T-helper 17 cell (primary cell): ENCODE measurements around the gene INPP5J. TPM values are rescaled to one million over a fixed set of nuclear protein-coding genes. Genes with fewer than 3 reads are reported as not detected.
A peak's percentile ranks its signal among the peaks of the same experiment; 100 is the strongest.

Source experiments
- ATAC-seq: fragments of 150-1000 bp; cut with Tn5 transposase; 2 replicates; pipeline ENCODE4 v1.10.0; 2021; ENCODE audit warnings: mild to moderate bottlenecking, moderate library complexity
- DNase-seq, 3 donors: peaks; one replicate each; pipeline versions ENCODE4 v3.0.0 to v3.0.0-alpha.2; 2020 to 2021
- H3K9me3 ChIP-seq: one replicate; pipeline ENCODE4 v1.7.0; 2013; ENCODE audit warnings: low read length, mild to moderate bottlenecking; ENCODE audit not compliant: control insufficient read depth, poor library complexity, severe bottlenecking
- H3K27ac Mint-ChIP-seq: one replicate; pipeline ENCODE4 v1.8.0; 2022; ENCODE audit warnings: mild to moderate bottlenecking, moderate library complexity, mixed read lengths
- H3K27me3 Mint-ChIP-seq: one replicate; pipeline ENCODE4 v1.8.0; 2022; ENCODE audit warnings: mixed read lengths
- H3K36me3 Mint-ChIP-seq: one replicate; pipeline ENCODE4 v1.8.0; 2022; ENCODE audit warnings: low read depth, mixed read lengths
- H3K4me1 Mint-ChIP-seq: one replicate; pipeline ENCODE4 v1.8.0; 2022; ENCODE audit warnings: mild to moderate bottlenecking, mixed read lengths
- H3K4me3 Mint-ChIP-seq: one replicate; pipeline ENCODE4 v1.8.0; 2022; ENCODE audit warnings: mild to moderate bottlenecking, moderate library complexity, mixed read lengths
- total RNA-seq, 4 donors: library from RNA in 2 of 4; stranded (reverse) in 2 of 4; gene quantifications; one replicate each; pipeline ENCODE4 v1.2.3 and lab custom pipeline; 2022 to 2026

INPP5J gene
- total RNA-seq, 2 donors from 2014 or later = 0.25 TPM; not detected in 1

GRCh38 chr22:31176923-31177322 is 54.2 kb downstream of the INPP5J start:
- ATAC-seq = no peak
- H3K9me3 ChIP-seq = no peaks in the 10 kb centered on the region
- no peaks in the 10 kb centered on the region for H3K27me3 Mint-ChIP-seq
- no peak for DNase-seq
- H3K27ac Mint-ChIP-seq = no peak overlapping the region
- H3K4me1 Mint-ChIP-seq = peaks cover 9% of the 10 kb centered on the region
- H3K4me3 Mint-ChIP-seq = no peak overlapping the region
- H3K36me3 Mint-ChIP-seq = no peaks in the 10 kb centered on the region

- H3K27me3 Mint-ChIP-seq = no peaks in the 10 kb centered on the region
- DNase-seq = no peak
- no peak overlapping the region for H3K27ac Mint-ChIP-seq
- H3K4me1 Mint-ChIP-seq = peaks cover 9% of the 10 kb centered on the region
- no peak overlapping the region for H3K4me3 Mint-ChIP-seq
- ATAC-seq = no peak
- H3K36me3 Mint-ChIP-seq = no peaks in the 10 kb centered on the region
- no peaks in the 10 kb centered on the region for H3K9me3 ChIP-seq
These were observed 54.8 kb downstream of the INPP5J start for GRCh38 chr22:31177420-31178162.

- H3K9me3 ChIP-seq = no peaks in the 10 kb centered on the region
- Mint-ChIP-seq H3K4me1 (peaks cover 4% of the 10 kb centered on the region), H3K27me3 (no peaks in the 10 kb centered on the region), H3K36me3 (no peaks in the 10 kb centered on the region), H3K4me3 (no peak overlapping the region), H3K27ac (peak overlapping the region; percentile 9)
- DNase-seq = no peak
- ATAC-seq = no peak
These were observed 56.1 kb downstream of the INPP5J start for GRCh38 chr22:31178859-31179258.

GRCh38 chr22:31179345-31179744 is 56.6 kb downstream of the INPP5J start:
- DNase-seq (no peak), ATAC-seq (no peak)
- no peaks in the 10 kb centered on the region for H3K36me3 Mint-ChIP-seq
- peak overlapping the region; percentile 9 for H3K27ac Mint-ChIP-seq
- peaks cover 2% of the 10 kb centered on the region for H3K4me1 Mint-ChIP-seq
- no peaks in the 10 kb centered on the region for H3K27me3 Mint-ChIP-seq
- H3K9me3 ChIP-seq = no peaks in the 10 kb centered on the region
- no peak overlapping the region for H3K4me3 Mint-ChIP-seq

GRCh38 chr22:31184015-31184414 is 61.2 kb downstream of the INPP5J start:
- peaks cover 4% of the 10 kb centered on the region for H3K4me1 Mint-ChIP-seq
- H3K9me3 ChIP-seq = no peaks in the 10 kb centered on the region
- no peaks in the 10 kb centered on the region for H3K36me3 Mint-ChIP-seq
- no peaks in the 10 kb centered on the region for H3K27me3 Mint-ChIP-seq
- ATAC-seq (no peak), DNase-seq (no peak)
- H3K27ac Mint-ChIP-seq = no peak overlapping the region
- no peak overlapping the region for H3K4me3 Mint-ChIP-seq

Other genes with a start within 250 kb of the INPP5J start
- gene MORC2, start 154.2 kb upstream of the INPP5J start, total RNA-seq = 10 to 100 TPM; 28.9 to 35.9 TPM
- gene TUG1, start 153.7 kb upstream of the INPP5J start, total RNA-seq = 10 to 100 TPM; 78.9 to 82.9 TPM
- 1 to 10 TPM; 1.8 to 4.9 TPM for gene SMTN, start 41.6 kb upstream of the INPP5J start, total RNA-seq
- gene SELENOM, start 15.4 kb upstream of the INPP5J start, total RNA-seq = 10 to 100 TPM; 33.2 to 54.8 TPM
- gene PLA2G3, start 17.5 kb downstream of the INPP5J start, total RNA-seq = not detected
- gene RNF185, start 37.2 kb downstream of the INPP5J start, total RNA-seq = 10 to 100 TPM; 10.5 to 11.2 TPM
- 10 to 100 TPM; 20.7 to 25.3 TPM for gene LIMK2, start 89.3 kb downstream of the INPP5J start, total RNA-seq
- 100 to 1,000 TPM; 388 to 426 TPM for gene PIK3IP1, start 169.5 kb downstream of the INPP5J start, total RNA-seq
- gene PATZ1, start 223.4 kb downstream of the INPP5J start, total RNA-seq = 10 to 100 TPM; 35.0 to 38.9 TPM